IMR-90 (cell line): ENCODE results near the gene PIK3C2B. TPM values are rescaled to one million over a fixed set of nuclear protein-coding genes. Genes with fewer than 3 reads are reported as not detected.

Experiments
- ATAC-seq: fragments of 200-7000 bp; cut with Tn5 transposase; 2 replicates; pipeline ENCODE4 v1.9.1; 2020; ENCODE audit warnings: low read depth, mild to moderate bottlenecking, moderate library complexity
- BruUV-seq: library from RNA; stranded (reverse); fragments of 400-500 nt; replicated peaks from 2 replicates; lab custom pipeline; 2021; lab: Mats Ljungman, UMichigan
- CTCF ChIA-PET: fragments of 300-600 bp; formaldehyde crosslinking; extraction: SDS; loops from one replicate; lab custom pipeline; 2021; ENCODE audit warnings: antibody characterized with exemption; lab: Yijun Ruan, JAX
- POLR2A ChIA-PET: fragments of 300-600 bp; sonication (Branson Sonifier 250); formaldehyde crosslinking; loops from one replicate; lab custom pipeline; 2022; ENCODE audit warnings: antibody characterized with exemption; ENCODE audit not compliant: unreplicated experiment; lab: Charles Lee
- DNase-seq: peaks from one replicate; pipeline ENCODE4 v3.0.0; 2013
- H2AFZ ChIP-seq: replicated peaks from 2 replicates; pipeline ENCODE3; 2013; ENCODE audit warnings: low read length, mild to moderate bottlenecking; ENCODE audit not compliant: poor library complexity
- H2AK5ac ChIP-seq: 2 replicates; pipeline ENCODE4 v1.6.1; 2013; ENCODE audit warnings: low read depth, low read length, inconsistent platforms
- H2AK9ac ChIP-seq: replicated peaks from 2 replicates; pipeline ENCODE3; 2013; ENCODE audit warnings: mild to moderate bottlenecking, low read depth, low read length, moderate library complexity; ENCODE audit not compliant: poor library complexity
- H2BK120ac ChIP-seq: 2 replicates; pipeline ENCODE4 v1.6.1; 2013; ENCODE audit warnings: low read depth, low read length, inconsistent platforms
- H2BK15ac ChIP-seq: 3 replicates; pipeline ENCODE4 v1.6.1; 2013; ENCODE audit warnings: low read depth, low read length, inconsistent platforms
- H2BK20ac ChIP-seq: 2 replicates; pipeline ENCODE4 v1.6.1; 2013; ENCODE audit warnings: low read depth, mild to moderate bottlenecking, inconsistent platforms, low read length, moderate library complexity
- H2BK5ac ChIP-seq: 2 replicates; pipeline ENCODE4 v1.6.1; 2013; ENCODE audit warnings: mild to moderate bottlenecking, low read depth, low read length, inconsistent platforms; ENCODE audit not compliant: poor library complexity, severe bottlenecking
- H3K14ac ChIP-seq: replicated peaks from 2 replicates; pipeline ENCODE4 v1.6.1; 2013; ENCODE audit warnings: low read depth, low read length, inconsistent platforms
- H3K18ac ChIP-seq: 2 replicates; pipeline ENCODE4 v1.6.1; 2013; ENCODE audit warnings: low read depth, low read length, control low read depth
- H3K23ac ChIP-seq: 2 replicates; pipeline ENCODE4 v1.6.1; 2013; ENCODE audit warnings: low read depth, low read length, inconsistent platforms
- H3K27ac ChIP-seq: 2 replicates; pipeline ENCODE4 v1.5.1; 2013; ENCODE audit warnings: mild to moderate bottlenecking, control low read depth, low read length; ENCODE audit not compliant: insufficient read depth
- H3K27me3 ChIP-seq: 2 replicates; pipeline ENCODE4 v1.6.1; 2013; ENCODE audit warnings: low read length; ENCODE audit not compliant: control insufficient read depth, insufficient read depth
- H3K36me3 ChIP-seq: 2 replicates; pipeline ENCODE4 v1.6.1; 2013; ENCODE audit warnings: low read length, mixed read lengths; ENCODE audit not compliant: control insufficient read depth, insufficient read depth
- H3K4ac ChIP-seq: 2 replicates; pipeline ENCODE4 v1.6.1; 2013; ENCODE audit warnings: low read depth, low read length, inconsistent platforms
- H3K4me1 ChIP-seq: 2 replicates; pipeline ENCODE4 v1.6.1; 2013; ENCODE audit warnings: low read length, mixed read lengths; ENCODE audit not compliant: control insufficient read depth, insufficient read depth
- H3K4me2 ChIP-seq: 2 replicates; pipeline ENCODE4 v1.6.1; 2013; ENCODE audit warnings: low read depth, mild to moderate bottlenecking, control low read depth, low read length, moderate library complexity
- H3K4me3 ChIP-seq: 2 replicates; pipeline ENCODE4 v1.5.1; 2013; ENCODE audit warnings: low read depth, mild to moderate bottlenecking, control low read depth, low read length, moderate library complexity; ENCODE audit not compliant: insufficient read depth
- H3K56ac ChIP-seq: 2 replicates; pipeline ENCODE4 v1.6.1; 2013; ENCODE audit warnings: low read length, inconsistent platforms; ENCODE audit not compliant: insufficient read depth; ENCODE audit errors: extremely low read depth
- H3K79me1 ChIP-seq, 2 experiments: 2 replicates each; pipeline ENCODE4 v1.6.1; 2013; ENCODE audit warnings: low read length in 2 of 2, inconsistent platforms in 1 of 2, low read depth in 1 of 2
- H3K9ac ChIP-seq: 2 replicates; pipeline ENCODE4 v1.6.1; 2013; ENCODE audit warnings: low read depth, low read length, control low read depth
- H3K9me1 ChIP-seq: 2 replicates; pipeline ENCODE4 v1.6.1; 2013; ENCODE audit warnings: low read length, inconsistent platforms; ENCODE audit not compliant: insufficient read depth
- H3K9me3 ChIP-seq: 2 replicates; pipeline ENCODE4 v1.6.1; 2013; ENCODE audit warnings: low read length; ENCODE audit not compliant: control insufficient read depth, insufficient read depth
- H4K20me1 ChIP-seq: 2 replicates; pipeline ENCODE4 v1.6.1; 2013; ENCODE audit warnings: low read length, inconsistent platforms; ENCODE audit not compliant: insufficient read depth
- H4K5ac ChIP-seq: 2 replicates; pipeline ENCODE4 v1.6.1; 2013; ENCODE audit warnings: mild to moderate bottlenecking, low read depth, low read length, control low read depth
- H4K8ac ChIP-seq, 2 experiments: 2 replicates each; pipeline ENCODE4 v1.6.1; 2013; ENCODE audit warnings: low read depth in 2 of 2, low read length in 2 of 2, control low read depth in 1 of 2, inconsistent platforms in 1 of 2
- H4K91ac ChIP-seq: 2 replicates; pipeline ENCODE4 v1.6.1; 2013; ENCODE audit warnings: low read depth, low read length, inconsistent platforms; ENCODE audit not compliant: insufficient read depth
- CEBPB ChIP-seq: IDR thresholded peaks from 2 replicates; pipeline ENCODE4 v1.6.1; 2012; ENCODE audit warnings: low read depth, low read length, improper control_type of control experiment
- FOS ChIP-seq: fragments of 150-350 bp; IDR thresholded peaks from 2 replicates; pipeline ENCODE4 v1.6.1; 2016; ENCODE audit warnings: low read depth, low read length
- NFE2L2 ChIP-seq: fragments of 150-350 bp; IDR thresholded peaks from 2 replicates; pipeline ENCODE4 v1.6.1; 2016; ENCODE audit warnings: low read depth, mild to moderate bottlenecking, low read length
- POLR2A ChIP-seq: IDR thresholded peaks from 2 replicates; pipeline ENCODE4 v1.6.1; 2012; ENCODE audit warnings: mild to moderate bottlenecking, low read depth, low read length
- WGBS, 2 experiments: methylation state at CpG; one replicate each; pipeline versions ENCODE4 v1.1.5 to v1.1.7; 2013; ENCODE audit warnings: missing lambda C conversion rate in 2 of 2; ENCODE audit not compliant: insufficient read length in 1 of 2; ENCODE audit errors: extremely low coverage in 2 of 2; 5-methylcytosine and 5-hydroxymethylcytosine counted together
- dilution Hi-C: fragments of 300-500 bp; cut with HindIII; formaldehyde crosslinking; loops from one replicate; pipeline ENCODE4 v1.14.3; 2018; ENCODE audit warnings: low sequenced_read_pairs; ENCODE audit not compliant: unreplicated experiment
- in situ Hi-C: fragments of 300-500 bp; cut with MboI; formaldehyde crosslinking; loops from 3 replicates; pipeline ENCODE4 v1.14.3; 2019; ENCODE audit warnings: low sequenced_read_pairs, inconsistent platforms, mixed read lengths
- intact Hi-C: fragments of 100-400 bp; cut with micrococcal nuclease; formaldehyde crosslinking; loops from 2 replicates; pipeline ENCODE4 v1.10.0; 2022
- polyA plus RNA-seq, 3 experiments: library from polyadenylated mRNA; depleted of rRNA; stranded (reverse); fragments of >200 nt; gene quantifications; 2 replicates each; pipeline ENCODE4 v1.2.3, GENCODE V29; 2012; ENCODE audit warnings: low replicate concordance in 1 of 3
- total RNA-seq: library from RNA; depleted of rRNA; stranded (reverse); fragments of >200 nt; gene quantifications from 2 replicates; pipeline ENCODE4 v1.2.3, GENCODE V29; 2012
- TF ChIP-seq, protein P1 (sequence below): fragments of 150-350 bp; IDR thresholded peaks from 2 replicates; pipeline ENCODE4 v1.6.1; 2016; ENCODE audit warnings: low read depth, mild to moderate bottlenecking, low read length, moderate library complexity, borderline replicate concordance

PIK3C2B gene
- total and polyA plus RNA-seq, 2 of the 4 experiments (the other 2 are of a cell fraction) = 1.1 to 2.9 TPM

GRCh38 chr1:204494281-204495077, at the start of gene PIK3C2B (continued):
- TF ChIP-seq CEBPB = no peak
- TF ChIP-seq NFE2L2 = no peak
- TF ChIP-seq FOS = no peak
- TF ChIP-seq, protein P1, sequence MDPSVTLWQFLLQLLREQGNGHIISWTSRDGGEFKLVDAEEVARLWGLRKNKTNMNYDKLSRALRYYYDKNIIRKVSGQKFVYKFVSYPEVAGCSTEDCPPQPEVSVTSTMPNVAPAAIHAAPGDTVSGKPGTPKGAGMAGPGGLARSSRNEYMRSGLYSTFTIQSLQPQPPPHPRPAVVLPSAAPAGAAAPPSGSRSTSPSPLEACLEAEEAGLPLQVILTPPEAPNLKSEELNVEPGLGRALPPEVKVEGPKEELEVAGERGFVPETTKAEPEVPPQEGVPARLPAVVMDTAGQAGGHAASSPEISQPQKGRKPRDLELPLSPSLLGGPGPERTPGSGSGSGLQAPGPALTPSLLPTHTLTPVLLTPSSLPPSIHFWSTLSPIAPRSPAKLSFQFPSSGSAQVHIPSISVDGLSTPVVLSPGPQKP = no peak

- no peak overlapping the region for H3K4ac ChIP-seq
- H2BK120ac ChIP-seq = no peak overlapping the region
- DNase-seq (peak; percentile 54), ATAC-seq (no peak; the same call in 1 of the 2 replicates)
- no peak overlapping the region for H3K23ac ChIP-seq
- dilution Hi-C loops (no loop called here), in situ Hi-C loops (no loop called here), intact Hi-C loops (loop anchor here (10.0 kb wide), 1 partner anchor 550 kb away; no protein-coding TSS in a partner anchor)
- H3K27me3 ChIP-seq = no peaks in the 10 kb centered on the region
- no peak overlapping the region for H2AK5ac ChIP-seq
- no peak overlapping the region for H3K14ac ChIP-seq
- BruUV-seq = no TSS peak
- H3K36me3 ChIP-seq = peaks cover 35% of the 10 kb centered on the region
- H3K4me2 ChIP-seq = no peak overlapping the region
- H4K8ac ChIP-seq = no peak overlapping the region
- no peak overlapping the region for H3K56ac ChIP-seq
- H2BK20ac ChIP-seq = no peak overlapping the region
- no peaks in the 10 kb centered on the region for H3K9me3 ChIP-seq
- H3K4me1 ChIP-seq = no peaks in the 10 kb centered on the region
- H3K9ac ChIP-seq = no peak overlapping the region
- peaks cover 5 to 9% of the 10 kb centered on the region in 2 experiments for H3K79me1 ChIP-seq
- no peak overlapping the region for H2AFZ ChIP-seq
- no peak overlapping the region for H4K5ac ChIP-seq
- no peak overlapping the region for H2AK9ac ChIP-seq
- no peak overlapping the region for H3K27ac ChIP-seq
- no peak overlapping the region for H3K18ac ChIP-seq
- H2BK15ac ChIP-seq = no peak overlapping the region
- ChIA-PET CTCF (interaction anchor here (2.6 kb wide), 1 partner anchor 263 kb away, joined by 12 read pairs; no protein-coding TSS in a partner anchor), POLR2A (no interaction called here)
- H4K91ac ChIP-seq = no peak overlapping the region
- H2BK5ac ChIP-seq = no peak overlapping the region
- H3K9me1 ChIP-seq = no peaks in the 10 kb centered on the region
- H3K4me3 ChIP-seq = no peak overlapping the region
- no peaks in the 10 kb centered on the region for H4K20me1 ChIP-seq
- WGBS, 2 experiments = no CpG with 5 or more reads among the region's 2 CpGs
- TF ChIP-seq POLR2A = no peak
- 0 out of 2 replicates have a peak, but pooled peaks have one; percentile 7 for TF ChIP-seq CEBPB
These were observed 49.7 kb upstream of the PIK3C2B start for GRCh38 chr1:204544321-204544720.
